ENCODE data around the gene HIF3A.
"Not testable (repeated sequence)": the region's sequence is repeated elsewhere in the genome, so short reads cannot be mapped to it uniquely, and the experiment has no call there.

Gene HIF3A

DNA sequence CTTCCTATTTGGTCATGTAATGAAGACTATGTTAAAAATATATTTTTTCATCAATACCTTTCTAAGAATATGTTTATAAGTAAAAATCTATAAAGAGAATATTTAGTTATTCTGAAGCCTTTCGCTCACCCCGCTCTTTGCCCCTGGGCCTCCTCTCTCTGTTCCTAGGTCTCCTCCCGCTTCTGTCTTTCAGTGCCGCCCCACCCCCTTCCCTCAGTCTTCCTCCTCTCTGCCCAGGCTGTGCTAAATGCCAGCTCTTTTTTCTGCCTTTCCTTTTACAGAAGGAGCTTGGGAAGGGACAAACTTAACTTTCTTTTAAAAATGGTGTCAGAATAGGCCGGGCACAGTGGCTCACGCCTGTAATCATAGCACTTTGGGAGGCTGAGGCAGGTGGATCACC, 22.8 kb downstream of the HIF3A start:
- H3K27ac Mint-ChIP-seq = no peak overlapping the region
- H3K36me3 Mint-ChIP-seq (ENCODE audit: low read depth) = peaks cover 59% of the 10 kb centered on the region
- H3K4me3 Mint-ChIP-seq = no peak overlapping the region
- H3K4me1 Mint-ChIP-seq = no peaks in the 10 kb centered on the region
- H3K9me3 Mint-ChIP-seq = peaks cover 3% of the 10 kb centered on the region
- TF ChIP-seq, protein P1, sequence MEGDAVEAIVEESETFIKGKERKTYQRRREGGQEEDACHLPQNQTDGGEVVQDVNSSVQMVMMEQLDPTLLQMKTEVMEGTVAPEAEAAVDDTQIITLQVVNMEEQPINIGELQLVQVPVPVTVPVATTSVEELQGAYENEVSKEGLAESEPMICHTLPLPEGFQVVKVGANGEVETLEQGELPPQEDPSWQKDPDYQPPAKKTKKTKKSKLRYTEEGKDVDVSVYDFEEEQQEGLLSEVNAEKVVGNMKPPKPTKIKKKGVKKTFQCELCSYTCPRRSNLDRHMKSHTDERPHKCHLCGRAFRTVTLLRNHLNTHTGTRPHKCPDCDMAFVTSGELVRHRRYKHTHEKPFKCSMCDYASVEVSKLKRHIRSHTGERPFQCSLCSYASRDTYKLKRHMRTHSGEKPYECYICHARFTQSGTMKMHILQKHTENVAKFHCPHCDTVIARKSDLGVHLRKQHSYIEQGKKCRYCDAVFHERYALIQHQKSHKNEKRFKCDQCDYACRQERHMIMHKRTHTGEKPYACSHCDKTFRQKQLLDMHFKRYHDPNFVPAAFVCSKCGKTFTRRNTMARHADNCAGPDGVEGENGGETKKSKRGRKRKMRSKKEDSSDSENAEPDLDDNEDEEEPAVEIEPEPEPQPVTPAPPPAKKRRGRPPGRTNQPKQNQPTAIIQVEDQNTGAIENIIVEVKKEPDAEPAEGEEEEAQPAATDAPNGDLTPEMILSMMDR (IDR thresholded peaks at IDR 0.05; ENCODE audit: unreplicated experiment in 3 of 3) = no peak
- no peaks in the 10 kb centered on the region for H3K27me3 Mint-ChIP-seq (ENCODE audit: low read depth)

DNA sequence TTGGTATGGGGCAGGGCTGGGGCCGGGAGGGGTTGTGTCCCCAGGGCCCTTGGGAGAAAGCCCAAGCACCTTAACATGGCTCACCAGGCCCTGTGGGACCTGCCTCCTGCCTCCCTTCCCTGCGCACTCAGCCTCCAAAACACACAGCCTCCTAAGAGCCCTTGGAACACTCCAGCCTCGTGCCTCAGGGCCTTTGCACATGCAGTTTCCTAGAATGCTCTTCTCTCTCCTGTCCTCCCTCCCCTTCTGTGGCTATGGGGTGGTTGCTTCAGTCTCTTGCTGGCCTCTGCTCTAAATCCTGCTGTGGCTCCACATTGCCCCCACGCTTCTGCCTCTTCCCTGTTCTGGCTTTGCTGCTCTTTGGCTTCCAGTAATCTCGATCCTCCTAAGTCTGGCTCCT, 23.7 kb downstream of the HIF3A start:
- peaks cover 57% of the 10 kb centered on the region for H3K36me3 Mint-ChIP-seq (ENCODE audit: low read depth)
- H3K27ac Mint-ChIP-seq = no peak overlapping the region
- no peaks in the 10 kb centered on the region for H3K4me1 Mint-ChIP-seq
- no peak overlapping the region for H3K4me3 Mint-ChIP-seq
- peaks cover 7% of the 10 kb centered on the region for H3K9me3 Mint-ChIP-seq
- H3K27me3 Mint-ChIP-seq (ENCODE audit: low read depth) = no peaks in the 10 kb centered on the region
- TF ChIP-seq, protein P1 (IDR thresholded peaks at IDR 0.05; ENCODE audit: unreplicated experiment in 3 of 3) = no peak

DNA sequence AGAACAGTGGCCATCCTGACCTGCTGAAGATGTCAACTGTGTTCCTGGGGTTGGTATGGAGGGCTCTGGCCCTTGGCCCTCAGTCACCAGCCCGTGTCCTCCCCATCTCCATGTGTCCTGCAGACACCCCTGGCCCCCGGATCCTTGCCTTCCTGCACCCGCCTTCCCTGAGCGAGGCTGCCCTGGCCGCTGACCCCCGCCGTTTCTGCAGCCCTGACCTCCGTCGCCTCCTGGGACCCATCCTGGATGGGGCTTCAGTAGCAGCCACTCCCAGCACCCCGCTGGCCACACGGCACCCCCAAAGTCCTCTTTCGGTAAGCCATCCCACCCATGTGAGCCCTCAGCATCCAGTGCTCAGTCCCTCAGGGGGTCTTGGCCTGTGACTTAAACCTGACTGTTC, 24.8 kb downstream of the HIF3A start:
- no peaks in the 10 kb centered on the region for H3K27me3 Mint-ChIP-seq (ENCODE audit: low read depth)
- TF ChIP-seq, protein P1 (IDR thresholded peaks at IDR 0.05; ENCODE audit: unreplicated experiment in 3 of 3) = no peak
- H3K36me3 Mint-ChIP-seq (ENCODE audit: low read depth) = peaks cover 62% of the 10 kb centered on the region
- no peaks in the 10 kb centered on the region for H3K4me1 Mint-ChIP-seq
- no peak overlapping the region for H3K27ac Mint-ChIP-seq
- H3K4me3 Mint-ChIP-seq = no peak overlapping the region
- H3K9me3 Mint-ChIP-seq = peaks cover 18% of the 10 kb centered on the region

DNA sequence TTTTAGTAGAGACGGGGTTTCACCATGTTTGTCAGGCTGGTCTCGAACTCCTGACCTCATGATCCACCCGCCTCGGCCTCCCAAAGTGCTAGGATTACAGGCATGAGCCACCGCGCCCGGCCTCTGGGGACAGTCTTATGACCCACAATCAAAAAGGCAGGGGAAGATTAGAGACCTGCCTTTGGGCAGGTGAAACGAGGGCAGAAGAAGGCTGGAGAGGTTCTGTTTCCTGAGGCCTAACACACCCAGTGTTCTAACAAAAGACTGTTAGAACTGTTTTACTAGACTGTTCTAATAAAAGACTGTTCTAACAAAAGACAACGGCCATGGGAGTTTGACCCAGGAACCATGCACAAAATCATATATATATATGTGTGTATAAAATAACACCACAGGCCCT, 26.4 kb downstream of the HIF3A start:
- not testable (repeated sequence) for H3K27me3 Mint-ChIP-seq (ENCODE audit: low read depth); H3K4me1 Mint-ChIP-seq; H3K27ac Mint-ChIP-seq; H3K4me3 Mint-ChIP-seq
- H3K36me3 Mint-ChIP-seq (ENCODE audit: low read depth) = peaks cover 67% of the 10 kb centered on the region
- H3K9me3 Mint-ChIP-seq = peaks cover 28% of the 10 kb centered on the region

DNA sequence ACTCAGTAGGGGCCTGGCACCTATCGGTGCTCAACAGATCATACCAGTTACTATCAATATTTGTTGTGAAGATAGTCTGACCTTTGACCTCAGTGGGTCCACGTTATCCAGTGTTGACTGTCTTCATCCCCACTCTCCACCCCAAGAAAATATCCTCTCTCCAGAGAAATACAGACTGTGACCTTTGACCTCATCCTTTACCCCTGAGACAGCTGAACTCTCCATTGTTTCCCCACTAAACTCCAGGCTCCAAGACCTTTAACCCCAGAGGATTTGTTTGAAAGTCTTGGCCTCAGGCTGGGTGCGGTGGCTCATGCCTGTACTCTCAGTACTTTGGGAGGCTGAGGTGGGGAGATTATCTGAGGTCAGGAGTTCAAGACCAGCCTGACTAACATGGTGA, 27.4 kb downstream of the HIF3A start:
- H3K27ac Mint-ChIP-seq = no peak overlapping the region
- H3K4me1 Mint-ChIP-seq = no peaks in the 10 kb centered on the region
- TF ChIP-seq, protein P1 (IDR thresholded peaks at IDR 0.05; ENCODE audit: unreplicated experiment in 3 of 3) = no peak
- H3K36me3 Mint-ChIP-seq (ENCODE audit: low read depth) = peaks cover 74% of the 10 kb centered on the region
- no peak overlapping the region for H3K4me3 Mint-ChIP-seq
- H3K27me3 Mint-ChIP-seq (ENCODE audit: low read depth) = no peaks in the 10 kb centered on the region
- peaks cover 32% of the 10 kb centered on the region for H3K9me3 Mint-ChIP-seq

DNA sequence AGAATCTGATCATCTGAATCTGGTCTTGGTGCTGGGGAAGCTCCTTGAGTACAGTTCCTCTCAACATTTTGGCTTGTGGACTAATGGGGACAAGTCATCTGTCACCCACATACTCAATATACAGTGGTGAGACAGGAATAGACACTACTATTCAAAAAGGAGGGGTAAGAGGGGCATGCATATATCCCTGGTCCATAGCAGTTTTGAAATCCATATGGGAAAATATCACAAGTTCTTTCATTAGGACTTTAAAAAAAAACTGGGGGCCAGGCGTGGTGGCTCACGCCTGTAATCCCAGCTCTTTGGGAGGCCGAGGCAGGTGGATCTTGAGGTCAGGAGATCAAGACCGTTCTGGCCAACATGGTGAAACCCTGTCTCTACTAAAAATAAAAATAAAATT, 29.8 kb downstream of the HIF3A start:
- no peaks in the 10 kb centered on the region for H3K4me1 Mint-ChIP-seq

More for the DNA sequence above, 29.8 kb downstream of the HIF3A start:
- H3K27me3 Mint-ChIP-seq (ENCODE audit: low read depth) = no peaks in the 10 kb centered on the region
- no peak overlapping the region for H3K4me3 Mint-ChIP-seq
- peaks cover 35% of the 10 kb centered on the region for H3K9me3 Mint-ChIP-seq
- H3K27ac Mint-ChIP-seq = no peak overlapping the region
- H3K36me3 Mint-ChIP-seq (ENCODE audit: low read depth) = peaks cover 85% of the 10 kb centered on the region
- TF ChIP-seq, protein P1 (IDR thresholded peaks at IDR 0.05; ENCODE audit: unreplicated experiment in 3 of 3) = no peak
